Muscle of arm (tissue), 12 donors: ENCODE results near the gene CHSY1. TPM values are rescaled to one million over a fixed set of nuclear protein-coding genes. Genes with fewer than 3 reads are reported as not detected.

Experiments used
- DNase-seq: peaks from one replicate; pipeline ENCODE4 v3.0.0-alpha.2; 2013
- polyA plus RNA-seq, 12 donors: library from polyadenylated mRNA; unstranded; fragments of 120-200 nt; gene quantifications; one replicate each; pipeline ENCODE4 v1.2.1, GENCODE V29; 2013; ENCODE audit not compliant: insufficient read length in 12 of 12

CHSY1 gene
- polyA plus RNA-seq, 12 donors = 28.3 to 51.3 (median 38.3) TPM; not detected in 1

GRCh38 chr15:101173233-101174119 lies 78.4 kb downstream of the CHSY1 start:
- no peak for DNase-seq

GRCh38 chr15:101172501-101173071 lies 79.3 kb downstream of the CHSY1 start:
- DNase-seq = no peak

GRCh38 chr15:101171954-101172353 lies 79.9 kb downstream of the CHSY1 start:
- DNase-seq = no peak

GRCh38 chr15:101170568-101171350 lies 81.1 kb downstream of the CHSY1 start:
- no peak for DNase-seq

GRCh38 chr15:101169495-101170071 lies 82.3 kb downstream of the CHSY1 start:
- no peak for DNase-seq

- DNase-seq = no peak
Observed at GRCh38 chr15:101168898-101169494, 82.9 kb downstream of the CHSY1 start.

- DNase-seq = no peak
Observed at GRCh38 chr15:101168463-101168824, 83.4 kb downstream of the CHSY1 start.

GRCh38 chr15:101167753-101168462 lies 83.9 kb downstream of the CHSY1 start:
- DNase-seq = no peak

- no peak for DNase-seq
Observed at GRCh38 chr15:101167411-101167752, 84.5 kb downstream of the CHSY1 start.

- DNase-seq = no peak
Observed at GRCh38 chr15:101165905-101166471, 85.9 kb downstream of the CHSY1 start.

GRCh38 chr15:101162701-101163483 lies 89.0 kb downstream of the CHSY1 start:
- DNase-seq = peak; percentile 55

GRCh38 chr15:101161656-101162055 lies 90.2 kb downstream of the CHSY1 start:
- DNase-seq = no peak

GRCh38 chr15:101159936-101160815 lies 91.7 kb downstream of the CHSY1 start:
- DNase-seq = no peak

- DNase-seq = no peak
Observed at GRCh38 chr15:101159096-101159935, 92.5 kb downstream of the CHSY1 start.

- DNase-seq = no peak
Observed at GRCh38 chr15:101158166-101159095, 93.4 kb downstream of the CHSY1 start.

GRCh38 chr15:101157721-101158120 lies 94.1 kb downstream of the CHSY1 start:
- no peak for DNase-seq
